GM19397 (cell line): ENCODE data around the gene JPT2.
"Not testable (repeated sequence)": the region's sequence is repeated elsewhere in the genome, so short reads cannot be mapped to it uniquely, and the experiment has no call there.

ENCODE experiments used
- ATAC-seq: cut with Tn5 transposase; IDR thresholded peaks from one replicate; pipeline ENCODE4 v1.9.1; 2021; ENCODE audit warnings: mild to moderate bottlenecking, moderate library complexity; ENCODE audit not compliant: unreplicated experiment

The JPT2 gene

DNA sequence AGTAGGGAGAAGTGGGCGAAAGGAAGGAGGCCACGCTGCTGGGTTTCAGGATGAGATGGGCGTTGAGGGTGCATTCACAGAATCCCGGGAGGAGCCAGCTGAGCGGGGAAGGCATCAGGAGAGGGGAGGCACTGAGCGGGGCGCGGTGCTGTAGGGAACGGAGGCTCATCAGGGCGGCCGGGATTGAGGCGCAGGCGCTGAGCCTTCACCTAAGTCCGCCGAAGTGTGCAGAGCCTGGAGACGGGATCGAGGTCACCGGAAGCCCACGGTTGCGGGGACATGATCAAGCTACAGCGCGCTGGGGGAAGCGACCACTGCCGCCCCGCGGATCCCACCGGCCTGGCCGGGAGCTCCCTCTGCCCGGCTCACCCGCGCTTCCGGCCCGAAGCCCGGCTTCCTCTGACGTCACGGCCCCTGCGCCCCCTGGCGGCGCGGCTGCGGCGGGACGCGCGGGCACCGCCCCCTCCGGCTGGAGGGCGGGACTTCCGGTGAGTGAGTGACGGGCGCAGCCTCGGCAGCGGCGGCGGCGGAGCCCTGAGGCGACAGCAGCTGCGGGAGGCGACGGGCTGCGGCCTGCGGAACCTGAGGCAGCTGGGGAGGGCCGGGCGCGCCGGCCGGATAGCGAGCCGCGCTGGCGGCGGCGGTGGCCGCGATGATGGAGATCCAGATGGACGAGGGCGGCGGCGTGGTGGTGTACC lies 27.8 kb downstream of the JPT2 start, which contains the start of gene MAPK8IP3:
Gene MAPK8IP3 (plus strand): TSS at position 508 of the 698 bp plus-strand sequence. CDS start 145 bp downstream, at position 653.
- ATAC-seq: peak; percentile 86

DNA sequence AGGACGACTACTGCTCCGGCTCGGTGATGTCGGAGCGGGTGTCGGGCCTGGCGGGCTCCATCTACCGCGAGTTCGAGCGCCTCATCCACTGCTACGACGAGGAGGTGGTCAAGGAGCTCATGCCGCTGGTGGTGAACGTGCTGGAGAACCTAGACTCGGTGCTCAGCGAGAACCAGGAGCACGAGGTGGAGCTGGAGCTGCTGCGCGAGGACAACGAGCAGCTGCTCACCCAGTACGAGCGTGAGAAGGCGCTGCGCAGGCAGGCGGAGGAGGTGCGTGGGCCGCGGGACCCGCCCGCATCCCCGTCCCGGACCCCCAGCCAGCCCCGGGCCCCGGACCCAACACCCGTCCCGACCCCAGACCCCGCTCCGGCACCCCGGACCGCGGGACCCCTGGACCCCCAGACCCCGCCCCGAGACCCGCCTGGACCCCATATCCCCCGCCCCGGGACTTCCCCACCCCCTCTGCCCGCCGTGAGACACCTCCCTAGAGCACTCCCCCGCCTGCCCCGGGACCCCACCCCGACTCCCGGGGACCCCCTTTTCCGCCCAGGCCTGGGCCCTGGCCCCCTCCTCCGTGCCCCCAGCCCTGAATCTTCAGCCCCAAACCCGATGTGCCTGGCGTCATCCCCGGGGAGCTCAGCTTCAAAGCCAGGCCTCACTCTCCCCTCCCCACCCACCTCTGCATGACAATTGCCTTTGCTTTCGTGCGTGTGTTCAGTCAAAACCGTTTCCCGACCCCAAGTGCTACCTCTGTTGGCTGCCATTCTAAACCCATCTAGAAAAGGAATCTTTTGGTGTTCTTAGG lies 28.5 kb downstream of the JPT2 start:
- peak; percentile 19 for ATAC-seq

DNA sequence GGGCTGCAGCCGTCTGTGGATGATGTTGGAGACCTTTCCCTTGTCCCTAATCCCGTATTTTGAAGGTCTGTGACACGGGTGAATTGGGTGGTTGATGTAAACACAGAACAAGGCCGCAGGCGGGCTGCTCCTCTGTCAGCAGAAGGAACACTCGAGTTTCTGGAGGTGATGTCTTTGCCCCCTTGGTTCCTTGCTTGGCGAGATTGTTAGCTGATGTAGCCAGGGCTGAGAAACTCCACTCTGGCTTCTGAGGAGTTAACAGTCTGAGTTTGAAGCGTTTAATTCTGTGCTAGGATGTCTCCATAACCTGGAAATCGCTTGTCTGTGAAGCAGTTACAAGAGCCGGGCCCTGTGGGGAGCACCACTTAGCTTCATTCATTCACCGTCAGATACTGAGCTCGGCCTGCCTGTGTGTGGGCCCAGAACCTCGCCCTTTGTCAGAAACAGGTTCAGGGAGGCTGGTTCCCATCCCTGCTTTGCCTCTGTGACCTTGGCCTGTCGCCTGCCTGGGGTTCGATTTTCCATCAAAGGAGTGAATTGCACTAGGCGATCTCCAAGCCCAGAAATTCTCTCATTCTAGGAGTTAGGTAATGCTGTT lies 29.2 kb downstream of the JPT2 start:
- no peak for ATAC-seq

DNA sequence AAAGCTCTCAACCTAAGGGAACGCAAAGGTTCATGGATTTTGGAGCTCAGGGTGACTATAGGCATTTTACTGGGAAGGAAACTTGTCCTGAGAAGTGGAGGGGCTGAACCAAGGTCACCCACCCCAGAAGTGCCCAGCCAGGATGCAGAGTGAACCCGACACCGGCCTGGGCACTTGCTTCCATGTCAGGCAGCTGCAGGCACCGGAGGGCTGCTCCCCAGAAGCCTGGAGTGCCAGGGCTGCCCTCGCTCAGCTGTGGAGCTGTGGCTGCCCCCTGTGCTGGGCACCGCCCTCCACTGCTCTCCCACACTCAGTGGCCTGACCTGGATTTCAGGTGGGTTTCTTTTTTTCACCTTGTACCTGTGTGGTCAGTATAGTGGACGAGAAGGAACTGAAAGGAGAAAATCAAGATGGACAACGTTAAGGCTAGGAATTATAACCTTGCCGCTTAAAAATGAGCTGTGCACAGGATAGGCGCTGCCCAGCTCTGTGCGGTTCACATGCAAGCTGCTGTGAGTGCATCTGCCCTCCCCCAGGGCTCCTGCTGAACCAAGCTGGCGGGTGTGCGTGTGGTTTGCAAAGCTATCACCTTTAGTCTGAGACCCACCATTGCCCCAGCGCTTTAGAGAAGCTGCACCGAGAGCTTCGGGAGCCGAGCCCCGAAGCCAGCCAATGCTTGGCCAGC lies 30.1 kb downstream of the JPT2 start:
- no peak for ATAC-seq

DNA sequence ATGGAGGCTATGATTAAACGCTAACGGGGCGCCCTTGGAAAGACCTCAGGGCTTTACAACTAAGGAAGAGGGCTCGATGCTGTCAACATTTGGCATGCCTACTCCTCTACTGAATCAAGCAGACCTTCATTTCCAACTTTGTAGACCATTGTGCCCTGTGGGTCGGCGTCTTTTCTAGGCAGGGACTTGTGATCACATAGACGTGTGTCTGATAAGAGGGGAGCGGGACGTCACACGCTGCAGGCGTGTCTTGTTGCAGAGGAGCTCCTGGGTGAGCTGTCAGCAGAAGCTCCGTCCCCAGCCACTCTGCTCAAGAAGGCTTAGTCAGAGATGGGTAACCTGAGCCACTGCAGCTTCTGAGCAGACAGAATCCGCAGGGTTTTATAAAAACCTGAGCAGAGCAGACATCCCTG lies 30.7 kb downstream of the JPT2 start:
- no peak for ATAC-seq

DNA sequence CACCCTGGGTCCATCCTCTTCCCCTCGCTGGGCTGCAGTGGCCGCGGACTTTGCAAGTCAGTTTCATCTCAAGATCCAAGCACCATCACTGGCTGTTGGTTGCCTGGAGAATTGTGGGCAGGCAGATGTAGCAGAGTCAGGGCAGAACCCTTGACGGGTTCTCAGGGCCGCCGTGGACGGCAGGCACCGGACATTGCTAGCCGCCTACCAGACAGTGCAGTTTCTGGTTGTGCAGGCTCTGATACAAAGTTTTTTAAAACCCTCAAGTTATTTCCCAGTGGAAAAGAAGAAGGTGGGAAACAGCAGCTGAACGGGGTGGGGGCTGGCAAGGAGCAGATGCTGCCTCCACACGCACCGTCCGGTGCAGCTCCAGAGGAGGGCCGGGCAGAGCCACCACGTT lies 31.3 kb downstream of the JPT2 start:
- ATAC-seq: no peak

DNA sequence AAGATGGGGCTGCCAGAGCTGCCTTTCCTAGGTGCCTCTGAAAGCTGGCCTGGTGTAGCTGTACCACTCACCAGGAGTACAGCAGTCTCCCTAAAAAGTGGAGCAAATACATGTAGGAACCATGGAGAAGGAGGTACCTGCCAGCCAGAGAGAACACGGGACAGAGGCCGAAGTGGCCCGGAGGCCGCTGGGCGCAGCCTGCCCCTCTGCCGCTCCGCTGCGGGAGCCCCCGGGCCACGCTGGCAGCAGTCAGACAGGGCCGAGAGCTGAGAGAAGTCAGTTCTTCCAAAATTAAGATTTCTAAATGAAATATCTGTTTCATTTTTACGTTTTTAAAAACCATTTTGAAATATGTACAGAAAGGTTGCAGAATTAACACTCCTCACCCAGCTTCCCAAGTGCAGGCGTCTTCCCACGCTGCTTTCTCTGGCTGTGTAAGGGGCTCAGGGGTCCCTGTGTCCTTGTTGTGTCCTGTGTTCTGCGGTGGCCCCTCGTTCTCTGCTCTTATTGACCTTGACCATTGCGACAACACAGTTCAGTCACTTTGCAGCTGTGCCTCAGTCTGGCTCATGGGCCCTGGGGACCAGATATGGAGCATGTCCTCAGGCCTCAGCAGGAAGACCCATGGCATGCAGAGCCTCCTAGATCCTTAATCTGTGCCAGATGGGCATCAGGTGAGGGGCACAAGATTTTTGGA lies 32.9 kb downstream of the JPT2 start:
- ATAC-seq: no peak

DNA sequence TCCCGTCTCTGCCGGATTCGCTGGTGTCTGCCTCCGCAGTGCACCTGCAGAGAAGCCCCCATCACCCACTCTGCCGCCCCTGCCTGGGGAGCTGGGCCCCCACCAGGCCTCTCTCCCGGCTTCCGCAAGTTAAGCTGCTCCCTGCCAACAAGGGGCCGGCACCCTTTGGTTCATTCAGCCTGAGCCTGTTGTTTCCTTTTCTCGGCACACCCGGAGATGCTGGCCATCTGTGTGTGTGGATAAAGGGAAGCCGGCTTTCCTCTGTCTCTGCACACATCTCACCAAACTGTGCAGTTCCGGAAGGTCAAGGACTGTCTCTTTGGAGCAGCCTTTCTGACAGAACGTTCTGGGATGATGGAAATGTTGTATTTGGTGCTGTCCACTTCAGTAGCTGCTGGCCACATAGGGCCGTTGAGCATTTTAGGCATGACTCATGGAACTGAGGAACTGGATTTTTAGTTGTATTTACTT lies 34.7 kb downstream of the JPT2 start:
- no peak for ATAC-seq

DNA sequence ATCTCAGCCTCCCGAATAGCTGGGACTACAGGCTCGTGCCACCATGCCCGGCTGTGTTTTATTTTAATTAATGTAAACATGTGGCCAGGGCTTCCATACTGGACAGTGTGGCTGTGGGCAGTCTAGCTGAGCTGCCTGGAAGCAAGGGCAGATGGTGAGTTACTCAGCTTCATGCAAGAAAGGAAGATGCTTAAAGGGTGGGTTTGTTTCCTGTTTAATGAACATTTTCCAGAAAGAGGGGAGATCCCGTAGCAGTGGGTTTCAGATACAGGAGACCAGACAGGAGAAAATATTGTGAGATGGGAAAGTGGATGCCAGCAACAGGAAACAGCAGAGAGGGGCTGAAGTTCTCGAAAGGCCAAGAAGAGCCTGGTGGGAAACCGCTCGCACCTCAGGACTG lies 35.3 kb downstream of the JPT2 start:
- ATAC-seq: no peak

DNA sequence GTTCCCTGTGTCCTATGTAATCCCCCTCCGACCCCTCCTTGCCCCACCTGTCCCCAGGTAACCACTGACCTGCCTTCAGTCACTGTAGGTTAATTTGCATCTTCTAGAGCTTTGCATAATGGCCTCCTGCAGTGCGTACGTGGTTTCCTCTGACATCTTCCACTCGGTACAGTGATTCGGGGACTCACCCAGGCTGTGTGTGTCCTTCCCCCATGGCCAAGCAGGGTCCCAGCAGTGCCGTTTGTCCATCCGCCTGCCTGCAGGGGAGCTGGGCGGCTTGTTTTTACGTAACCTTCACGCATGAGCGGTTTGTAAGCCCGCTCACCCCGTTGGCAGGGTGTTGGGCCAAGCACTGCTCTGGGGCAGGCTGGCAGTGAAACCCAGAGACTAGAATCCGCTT lies 35.9 kb downstream of the JPT2 start:
- ATAC-seq: no peak

DNA sequence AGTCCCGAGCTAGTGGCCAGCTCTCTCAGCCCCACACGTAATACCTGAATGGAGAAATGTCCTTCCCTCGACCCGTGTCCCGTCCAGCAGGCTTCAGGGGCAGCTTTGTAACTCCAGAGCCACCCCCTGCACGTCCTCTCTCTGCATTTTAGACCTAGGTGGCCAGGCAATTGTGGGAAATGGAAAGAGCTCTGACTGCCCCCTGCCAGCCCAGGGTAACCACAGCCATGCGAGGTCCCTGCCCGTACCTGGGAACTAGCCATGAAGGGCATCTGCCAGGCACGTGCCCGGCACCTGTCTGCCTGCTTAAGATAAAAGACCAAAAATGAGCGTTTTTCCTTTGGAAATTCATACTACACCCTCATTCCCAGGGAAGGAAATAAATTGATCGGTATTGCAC lies 37.1 kb downstream of the JPT2 start:
- ATAC-seq: no peak

DNA sequence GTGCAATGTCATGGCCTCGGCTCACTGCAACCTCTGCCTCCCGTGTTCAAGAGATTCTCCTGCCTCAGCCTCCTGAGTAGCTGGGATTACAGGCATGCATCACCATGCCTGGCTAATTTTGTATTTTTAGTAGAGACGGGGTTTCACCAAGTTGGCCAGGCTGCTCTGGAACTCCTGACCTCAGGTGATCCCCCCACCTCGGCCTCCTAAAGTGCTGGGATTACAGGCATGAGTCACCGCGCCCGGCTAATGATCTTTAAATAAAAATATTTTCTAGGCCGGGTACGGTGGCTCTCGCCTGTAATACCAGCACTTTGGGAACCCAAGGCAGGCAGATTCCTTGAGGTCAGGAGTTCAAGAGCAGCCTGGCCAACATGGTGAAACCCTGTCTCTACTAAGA lies 40.2 kb downstream of the JPT2 start:
- not testable (repeated sequence) for ATAC-seq

DNA sequence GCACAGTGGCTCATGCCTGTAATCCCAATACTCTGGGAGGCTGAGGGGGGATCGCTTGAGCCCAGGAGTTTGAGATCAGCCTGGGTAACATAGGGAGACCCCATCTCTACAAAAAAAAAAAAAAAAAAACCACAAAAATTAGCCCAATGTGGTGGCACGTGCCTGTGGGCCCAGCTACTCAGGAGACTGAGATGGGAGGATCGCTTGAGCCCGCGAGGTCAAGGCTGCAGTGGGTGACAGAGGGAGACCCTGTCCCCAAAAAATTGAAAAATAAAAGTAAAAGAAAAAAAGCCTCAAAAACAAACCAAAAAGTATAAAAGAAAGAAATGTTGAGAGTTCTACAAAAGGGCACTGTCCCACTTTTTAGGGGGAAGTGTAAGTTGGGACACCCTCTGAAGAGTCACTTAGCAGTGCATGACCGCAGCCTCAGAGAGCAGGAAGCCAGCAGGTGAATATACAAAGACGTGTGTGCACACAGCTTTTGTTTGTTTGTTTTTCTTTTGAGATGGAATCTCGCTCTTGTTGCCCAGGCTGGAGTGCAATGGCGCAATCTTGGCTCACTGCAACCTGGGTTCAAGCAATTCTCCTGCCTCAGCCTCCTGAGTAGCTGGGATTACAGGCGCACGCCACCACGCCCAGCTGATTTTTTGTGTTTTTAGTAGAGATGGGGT lies 41.6 kb downstream of the JPT2 start:
- ATAC-seq: not testable (repeated sequence)

DNA sequence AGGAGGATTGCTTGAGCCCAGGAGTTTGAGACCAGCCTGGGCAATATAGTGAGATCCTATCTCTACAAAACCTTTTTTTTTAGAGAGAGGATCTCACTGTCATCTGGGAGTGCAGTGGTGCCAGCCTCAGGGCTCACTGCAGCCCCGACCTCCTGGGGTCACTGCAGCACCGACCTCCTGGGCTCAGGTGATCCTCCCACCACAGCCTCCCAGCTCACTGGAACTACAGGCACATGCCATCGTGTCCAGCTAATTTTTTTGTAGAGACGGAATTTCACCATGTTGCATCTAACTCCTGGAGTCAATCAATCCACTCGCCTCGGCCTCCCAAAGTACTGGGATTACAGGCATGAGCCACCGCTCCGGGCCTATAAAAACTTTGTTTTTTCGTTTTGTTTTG lies 43.3 kb downstream of the JPT2 start:
- no peak for ATAC-seq

DNA sequence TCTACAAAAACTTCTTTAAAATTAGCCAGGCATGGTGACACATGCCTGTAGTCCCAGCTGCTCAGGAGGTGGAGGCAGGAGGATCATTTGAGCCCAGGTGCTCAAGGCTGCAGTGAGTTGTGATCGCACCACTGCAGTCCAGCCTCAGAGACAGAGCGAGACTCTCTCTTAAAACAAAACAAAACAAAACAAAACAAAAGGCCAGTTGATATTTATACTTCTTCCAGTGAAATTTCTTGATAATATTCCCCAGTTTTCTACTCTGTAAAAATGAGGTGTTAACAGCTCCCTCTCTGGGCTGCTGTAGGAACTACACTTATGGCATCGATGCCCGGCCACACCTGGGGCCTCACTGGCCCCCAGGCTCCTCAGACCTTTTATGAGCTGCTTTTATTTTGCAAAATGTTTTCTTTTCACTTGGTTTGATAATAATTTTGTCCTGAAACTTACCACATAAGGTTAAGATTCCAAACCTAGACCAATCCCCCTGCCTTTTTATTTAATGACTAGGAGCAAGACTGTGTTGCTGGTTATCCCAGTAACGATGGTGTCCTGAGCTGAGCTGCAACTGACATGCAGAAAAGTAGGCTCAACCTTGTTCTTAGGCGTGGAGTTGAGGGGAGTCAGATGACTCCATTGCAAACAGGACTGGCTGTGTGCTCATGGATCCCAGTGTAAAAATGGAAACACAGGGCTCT lies 45.5 kb downstream of the JPT2 start:
- no peak for ATAC-seq

DNA sequence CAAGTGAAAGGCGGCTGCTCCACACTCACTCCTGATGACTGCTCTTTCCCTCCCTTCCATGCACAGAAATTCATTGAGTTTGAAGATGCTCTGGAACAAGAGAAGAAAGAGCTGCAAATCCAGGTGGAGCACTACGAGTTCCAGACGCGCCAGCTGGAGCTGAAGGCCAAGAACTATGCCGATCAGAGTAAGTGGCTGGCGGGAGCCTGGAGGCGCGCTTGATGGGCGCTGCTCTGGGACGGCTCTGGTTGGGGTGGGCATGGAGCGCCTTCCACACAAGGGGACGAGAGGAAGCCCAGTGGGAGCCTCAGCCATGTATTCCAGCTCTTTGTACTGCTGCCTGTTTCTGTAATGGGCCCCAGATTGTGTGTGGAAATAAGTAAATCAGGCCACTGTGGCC lies 46.4 kb downstream of the JPT2 start:
- ATAC-seq: no peak

DNA sequence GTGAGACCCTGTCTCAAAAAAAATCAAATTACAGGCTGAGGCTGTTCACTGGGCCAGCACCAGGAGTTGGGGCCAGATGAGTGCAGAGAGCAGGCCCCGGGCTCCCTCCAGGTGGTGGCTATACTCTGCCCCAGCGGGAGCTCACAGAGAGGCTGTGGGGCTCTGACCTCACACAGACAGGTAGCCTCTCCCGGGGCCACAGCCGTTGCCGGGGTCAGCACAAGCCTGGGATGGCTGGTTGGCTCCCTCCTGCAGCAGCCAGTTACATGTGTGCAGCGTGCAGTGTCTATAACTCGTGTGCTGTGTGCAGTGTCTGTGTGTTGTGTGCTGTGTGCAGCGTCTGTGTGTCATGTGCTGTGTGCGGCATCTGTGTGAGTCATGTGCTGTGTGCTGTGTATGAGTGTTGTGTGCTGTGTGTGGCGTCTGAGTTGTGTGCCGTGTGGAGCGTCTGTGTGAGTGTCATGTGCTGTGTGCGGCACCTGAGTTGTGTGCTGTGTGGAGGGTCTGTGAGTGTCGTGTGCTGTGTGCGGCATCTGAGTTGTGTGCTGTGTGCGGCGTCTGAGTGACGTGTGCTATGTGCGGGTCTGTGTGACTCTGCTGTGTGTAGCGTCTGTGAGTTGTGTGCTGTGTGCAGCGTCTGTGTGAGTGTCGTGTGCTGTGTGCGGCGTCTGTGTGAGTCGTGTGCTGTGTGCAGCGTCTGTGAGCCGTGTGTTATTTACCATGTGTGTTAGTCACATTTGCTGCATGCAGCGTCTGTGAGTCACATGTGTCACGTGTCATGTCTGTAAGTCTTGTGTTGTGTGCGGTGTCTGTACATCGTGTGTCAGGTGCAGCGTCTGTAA lies 48.8 kb downstream of the JPT2 start:
- no peak for ATAC-seq
